Hepatocyte (in vitro differentiated cells): ENCODE measurements around the gene WBP1L. TPM values are rescaled to one million over a fixed set of nuclear protein-coding genes. Genes with fewer than 3 reads are reported as not detected.

Experiments
- DNase-seq: peaks from one replicate; pipeline ENCODE4 v3.0.0-alpha.2; 2016; ENCODE audit warnings: low spot score
- H2AFZ ChIP-seq: fragments of 200-600 bp; sonication (generic); 2 replicates; pipeline ENCODE4 v1.6.0; 2016; ENCODE audit warnings: antibody characterized with exemption, mild to moderate bottlenecking
- H3K27ac ChIP-seq: fragments of 200-600 bp; sonication (generic); 2 replicates; pipeline ENCODE4 v1.5.1; 2016; ENCODE audit warnings: mild to moderate bottlenecking
- H3K27me3 ChIP-seq: fragments of 200-600 bp; sonication (generic); 2 replicates; pipeline ENCODE4 v1.6.1; 2016
- H3K36me3 ChIP-seq: fragments of 200-600 bp; sonication (generic); replicated peaks from 2 replicates; pipeline ENCODE4 v1.5.1; 2016; ENCODE audit warnings: low read depth; ENCODE audit not compliant: insufficient read depth
- H3K4me1 ChIP-seq: fragments of 200-600 bp; sonication (generic); 2 replicates; pipeline ENCODE4 v1.5.1; 2016; ENCODE audit warnings: mild to moderate bottlenecking, moderate library complexity; ENCODE audit not compliant: insufficient read depth
- H3K4me2 ChIP-seq: fragments of 200-600 bp; sonication (generic); 2 replicates; pipeline ENCODE4 v1.6.0; 2016
- H3K4me3 ChIP-seq: fragments of 200-600 bp; sonication (generic); 2 replicates; pipeline ENCODE4 v1.5.1; 2016; ENCODE audit warnings: mild to moderate bottlenecking
- H3K79me2 ChIP-seq: fragments of 200-600 bp; sonication (generic); 2 replicates; pipeline ENCODE4 v1.6.0; 2017; ENCODE audit warnings: mild to moderate bottlenecking
- H3K9me2 ChIP-seq: fragments of 200-600 bp; sonication (generic); replicated peaks from 2 replicates; pipeline ENCODE4 v1.6.0; 2017; ENCODE audit warnings: mild to moderate bottlenecking; ENCODE audit not compliant: insufficient read depth
- H3K9me3 ChIP-seq: fragments of 200-600 bp; sonication (generic); 2 replicates; pipeline ENCODE4 v1.5.1; 2016; ENCODE audit warnings: low read depth, mild to moderate bottlenecking
- H4K20me1 ChIP-seq: fragments of 200-600 bp; sonication (generic); 2 replicates; pipeline ENCODE4 v1.6.0; 2016; ENCODE audit warnings: mild to moderate bottlenecking; ENCODE audit not compliant: insufficient read depth, poor library complexity, severe bottlenecking
- EZH2 ChIP-seq: fragments of 200-600 bp; sonication (generic); IDR thresholded peaks from 2 replicates; pipeline ENCODE4 v1.6.1; 2016; ENCODE audit warnings: antibody characterized with exemption, mild to moderate bottlenecking, borderline replicate concordance
- EZH2phosphoT487 ChIP-seq: fragments of 200-600 bp; sonication (generic); IDR thresholded peaks from one replicate; pipeline ENCODE4 v1.6.1; 2018; ENCODE audit warnings: antibody characterized with exemption, mild to moderate bottlenecking, low read depth, moderate library complexity; ENCODE audit not compliant: unreplicated experiment, severe bottlenecking
- WGBS: methylation state at CpG from one replicate; pipeline ENCODE4 v1.1.6; 2016; ENCODE audit warnings: low lambda C conversion rate; ENCODE audit errors: missing lambda C conversion rate; 5-methylcytosine and 5-hydroxymethylcytosine counted together
- polyA plus RNA-seq: library from polyadenylated mRNA; unstranded; fragments of >200 nt; fragmentation: Nextera tagmentation; extraction: Ambion mirVana; gene quantifications from 2 replicates; pipeline ENCODE4 v1.2.1, GENCODE V29; 2016
- total RNA-seq: library from RNA; depleted of rRNA; stranded (reverse); fragments of >200 nt; gene quantifications from 2 replicates; pipeline ENCODE4 v1.2.3, GENCODE V29; 2014
- TF ChIP-seq, protein P1 (sequence below): fragments of 200-600 bp; sonication (generic); IDR thresholded peaks from 2 replicates; pipeline ENCODE4 v1.5.1; 2016; ENCODE audit warnings: antibody characterized with exemption, mild to moderate bottlenecking; ENCODE audit not compliant: poor library complexity

WBP1L gene
- total and polyA plus RNA-seq, 2 experiments from 2014 or later, result 21.6 to 57.1 TPM

DNA sequence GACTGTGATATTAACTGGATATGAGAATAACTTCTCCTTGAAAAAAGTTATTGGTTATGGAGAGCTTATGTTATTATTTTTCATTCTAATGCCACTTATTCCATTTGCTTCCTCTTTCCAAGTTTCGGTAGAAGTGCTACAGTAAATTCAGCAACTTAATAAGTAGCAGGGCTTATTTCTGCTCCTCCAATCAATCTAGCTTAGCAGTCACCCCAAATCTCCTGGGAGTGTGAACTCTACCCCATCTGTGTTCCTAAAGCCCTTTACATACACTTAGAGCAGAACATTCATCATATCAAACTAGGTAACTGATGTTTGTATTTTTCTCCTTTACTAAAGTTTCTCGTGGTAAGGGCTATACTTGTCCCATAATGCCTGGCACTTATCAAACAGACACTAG, 38.2 kb upstream of the WBP1L start:
- Histone ChIP-seq H2AFZ (no peak overlapping the region), H3K4me3 (no peak overlapping the region), H3K9me3 (no peaks in the 10 kb centered on the region), H3K27me3 (no peaks in the 10 kb centered on the region), H3K36me3 (no peaks in the 10 kb centered on the region), H3K79me2 (peaks cover 64% of the 10 kb centered on the region), H4K20me1 (no peaks in the 10 kb centered on the region), H3K27ac (no peak overlapping the region), H3K4me2 (no peak overlapping the region), H3K4me1 (no peaks in the 10 kb centered on the region), H3K9me2 (no peaks in the 10 kb centered on the region)
- 90% methylated on average over 2 of the region's 2 CpGs for WGBS
- TF ChIP-seq, protein P1, sequence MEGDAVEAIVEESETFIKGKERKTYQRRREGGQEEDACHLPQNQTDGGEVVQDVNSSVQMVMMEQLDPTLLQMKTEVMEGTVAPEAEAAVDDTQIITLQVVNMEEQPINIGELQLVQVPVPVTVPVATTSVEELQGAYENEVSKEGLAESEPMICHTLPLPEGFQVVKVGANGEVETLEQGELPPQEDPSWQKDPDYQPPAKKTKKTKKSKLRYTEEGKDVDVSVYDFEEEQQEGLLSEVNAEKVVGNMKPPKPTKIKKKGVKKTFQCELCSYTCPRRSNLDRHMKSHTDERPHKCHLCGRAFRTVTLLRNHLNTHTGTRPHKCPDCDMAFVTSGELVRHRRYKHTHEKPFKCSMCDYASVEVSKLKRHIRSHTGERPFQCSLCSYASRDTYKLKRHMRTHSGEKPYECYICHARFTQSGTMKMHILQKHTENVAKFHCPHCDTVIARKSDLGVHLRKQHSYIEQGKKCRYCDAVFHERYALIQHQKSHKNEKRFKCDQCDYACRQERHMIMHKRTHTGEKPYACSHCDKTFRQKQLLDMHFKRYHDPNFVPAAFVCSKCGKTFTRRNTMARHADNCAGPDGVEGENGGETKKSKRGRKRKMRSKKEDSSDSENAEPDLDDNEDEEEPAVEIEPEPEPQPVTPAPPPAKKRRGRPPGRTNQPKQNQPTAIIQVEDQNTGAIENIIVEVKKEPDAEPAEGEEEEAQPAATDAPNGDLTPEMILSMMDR, result no peak
- no peak for TF ChIP-seq EZH2phosphoT487
- no peak for TF ChIP-seq EZH2
- no peak for DNase-seq

DNA sequence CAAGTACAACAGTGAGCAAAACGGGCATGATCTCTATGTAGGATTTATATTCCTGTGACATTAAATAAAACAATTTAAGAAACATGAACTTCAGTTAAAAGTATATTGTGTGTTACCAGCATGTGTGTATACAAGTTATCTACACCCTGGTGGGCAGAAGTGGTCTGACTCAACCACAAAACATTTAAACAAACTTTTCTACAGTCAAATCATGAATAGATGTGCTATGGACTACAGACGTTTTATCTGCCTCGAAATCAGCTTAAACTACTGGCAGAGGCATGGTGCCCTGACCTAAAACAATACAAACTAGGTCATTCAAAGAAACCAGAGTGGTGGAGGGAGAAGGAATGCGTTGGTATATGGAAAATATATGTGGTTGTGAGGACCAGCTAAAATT, 33.1 kb upstream of the WBP1L start:
- Histone ChIP-seq H3K4me2 (peak overlapping the region; percentile 19), H2AFZ (no peak overlapping the region), H3K9me3 (no peaks in the 10 kb centered on the region), H3K4me3 (no peak overlapping the region), H3K27me3 (no peaks in the 10 kb centered on the region), H3K4me1 (peaks cover 9% of the 10 kb centered on the region), H3K79me2 (peaks cover 80% of the 10 kb centered on the region), H3K9me2 (no peaks in the 10 kb centered on the region), H4K20me1 (no peaks in the 10 kb centered on the region), H3K36me3 (no peaks in the 10 kb centered on the region), H3K27ac (peak overlapping the region; percentile 9)
- TF ChIP-seq, protein P1, result no peak
- TF ChIP-seq EZH2phosphoT487, result no peak
- no peak for TF ChIP-seq EZH2
- WGBS, result 36% methylated on average over 4 of the region's 4 CpGs
- no peak for DNase-seq

GRCh38 chr10:102712089-102712488, 31.7 kb upstream of the WBP1L start:
- Histone ChIP-seq H3K27me3 (no peaks in the 10 kb centered on the region), H3K79me2 (peaks cover 76% of the 10 kb centered on the region)
- 95% methylated on average over 4 of the region's 4 CpGs for WGBS

More at GRCh38 chr10:102712089-102712488, 31.7 kb upstream of the WBP1L start:
- H3K9me2 ChIP-seq, result no peaks in the 10 kb centered on the region
- H3K36me3 ChIP-seq, result no peaks in the 10 kb centered on the region
- peaks cover 12% of the 10 kb centered on the region for H3K4me1 ChIP-seq
- TF ChIP-seq EZH2phosphoT487 (no peak), EZH2 (no peak)
- TF ChIP-seq, protein P1, result no peak
- no peak for DNase-seq
- H3K27ac ChIP-seq, result no peak overlapping the region
- H3K9me3 ChIP-seq, result no peaks in the 10 kb centered on the region
- H2AFZ ChIP-seq, result no peak overlapping the region
- no peak overlapping the region for H3K4me3 ChIP-seq
- H4K20me1 ChIP-seq, result no peaks in the 10 kb centered on the region
- H3K4me2 ChIP-seq, result peak overlapping the region; percentile 77
